Measurements from ENCODE around the gene FLT4. TPM values are rescaled to one million over a fixed set of nuclear protein-coding genes. Genes with fewer than 3 reads are reported as not detected.
A peak's percentile ranks its signal among the peaks of the same experiment; 100 is the strongest.

Gene FLT4
- total and polyA plus RNA-seq, 7 donors = 0.23 to 16.9 (median 6.2) TPM

- Histone ChIP-seq H3K27me3 (peaks cover 25 to 67% (median 42%) of the 10 kb centered on the region in 3 donors), H3K4me3 (no peak overlapping the region), H3K9me3 (no peaks in the 10 kb centered on the region), H3K27ac (no peak overlapping the region), H3K4me1 (peaks cover 0 to 19% (median 17%) of the 10 kb centered on the region in 4 donors), H3K36me3 (no peaks in the 10 kb centered on the region)
- DNase-seq = no peak
- intact Hi-C loops (cut with DNase I) = no loop called here
- 66 to 74% methylated on average over 10 of the region's 10 CpGs for WGBS, 2 donors
- TF ChIP-seq POLR2AphosphoS5 (IDR thresholded peaks at IDR 0.05) (no peak), POLR2A (IDR thresholded peaks at IDR 0.05) (no peak), CTCF (IDR thresholded peaks at IDR 0.05) (no peak), EP300 (IDR thresholded peaks at IDR 0.05) (no peak)
Measured at GRCh38 chr5:180646289-180646962, 3.0 kb downstream of the FLT4 start.

- intact Hi-C loops (cut with DNase I) = no loop called here
- TF ChIP-seq POLR2AphosphoS5 (IDR thresholded peaks at IDR 0.05) (peak in 1 of 4 donors; percentile 28), CTCF (IDR thresholded peaks at IDR 0.05) (no peak), POLR2A (IDR thresholded peaks at IDR 0.05) (no peak), EP300 (IDR thresholded peaks at IDR 0.05) (no peak)
- peak; percentile 68 for DNase-seq
- Histone ChIP-seq H3K27me3 (peaks cover 21 to 58% (median 34%) of the 10 kb centered on the region in 3 donors), H3K9me3 (no peaks in the 10 kb centered on the region), H3K27ac (peak overlapping the region in 1 of 4 donors; percentile 12), H3K36me3 (no peaks in the 10 kb centered on the region), H3K4me3 (no peak overlapping the region), H3K4me1 (peaks cover 0 to 19% (median 17%) of the 10 kb centered on the region in 4 donors)
- 56 to 69% methylated on average over 34 of the region's 34 CpGs for WGBS, 2 donors
Measured at GRCh38 chr5:180645274-180646204, 3.9 kb downstream of the FLT4 start.

GRCh38 chr5:180644825-180645273, 4.6 kb downstream of the FLT4 start:
- H3K4me1 ChIP-seq = peaks cover 0 to 15% (median 13%) of the 10 kb centered on the region in 4 donors
- H3K36me3 ChIP-seq = no peaks in the 10 kb centered on the region
- TF ChIP-seq EP300 (IDR thresholded peaks at IDR 0.05) = no peak
- no peaks in the 10 kb centered on the region for H3K9me3 ChIP-seq
- H3K27me3 ChIP-seq = peaks cover 21 to 51% (median 28%) of the 10 kb centered on the region in 3 donors
- DNase-seq = no peak
- H3K27ac ChIP-seq = peak overlapping the region in 1 of 4 donors; percentile 12
- WGBS, 2 donors = 80 to 81% methylated on average over 14 of the region's 14 CpGs
- H3K4me3 ChIP-seq = no peak overlapping the region
- intact Hi-C loops (cut with DNase I) = no loop called here

GRCh38 chr5:180644129-180644824, 5.1 kb downstream of the FLT4 start:
- no peaks in the 10 kb centered on the region for H3K36me3 ChIP-seq
- no peak for DNase-seq
- no peak overlapping the region for H3K27ac ChIP-seq
- peaks cover 0 to 9% (median 8%) of the 10 kb centered on the region in 4 donors for H3K4me1 ChIP-seq
- TF ChIP-seq EP300 (IDR thresholded peaks at IDR 0.05) (no peak), CTCF (IDR thresholded peaks at IDR 0.05) (no peak), POLR2A (IDR thresholded peaks at IDR 0.05) (no peak), POLR2AphosphoS5 (IDR thresholded peaks at IDR 0.05) (no peak)
- 78 to 86% methylated on average over 20 of the region's 20 CpGs for WGBS, 2 donors
- no peaks in the 10 kb centered on the region for H3K9me3 ChIP-seq
- H3K27me3 ChIP-seq = peaks cover 16 to 45% (median 22%) of the 10 kb centered on the region in 3 donors
- H3K4me3 ChIP-seq = no peak overlapping the region
- intact Hi-C loops (cut with DNase I) = no loop called here

Measured in sigmoid colon (tissue), 7 donors.